ENCODE data around the gene CENPV.

DNA sequence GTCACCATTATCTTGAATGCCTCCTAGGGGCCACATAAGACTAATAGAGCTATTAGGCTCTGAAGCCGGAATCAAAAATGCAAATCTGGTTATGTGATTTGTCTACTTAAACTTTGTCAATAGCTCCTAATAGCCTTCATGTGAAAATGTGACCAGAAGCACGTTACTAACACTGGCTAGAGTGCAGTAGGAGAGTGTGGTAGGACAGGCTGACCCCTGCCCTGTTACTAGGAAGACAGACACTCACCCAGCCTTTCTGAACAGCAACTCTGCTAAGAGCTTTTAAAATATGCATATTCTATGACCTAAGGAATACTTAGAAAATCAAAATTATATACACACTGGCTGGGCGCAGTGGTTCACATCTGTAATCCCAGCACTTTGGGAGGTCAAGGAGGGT is 26.3 kb downstream of the CENPV start:
- TF ChIP-seq, protein P1, sequence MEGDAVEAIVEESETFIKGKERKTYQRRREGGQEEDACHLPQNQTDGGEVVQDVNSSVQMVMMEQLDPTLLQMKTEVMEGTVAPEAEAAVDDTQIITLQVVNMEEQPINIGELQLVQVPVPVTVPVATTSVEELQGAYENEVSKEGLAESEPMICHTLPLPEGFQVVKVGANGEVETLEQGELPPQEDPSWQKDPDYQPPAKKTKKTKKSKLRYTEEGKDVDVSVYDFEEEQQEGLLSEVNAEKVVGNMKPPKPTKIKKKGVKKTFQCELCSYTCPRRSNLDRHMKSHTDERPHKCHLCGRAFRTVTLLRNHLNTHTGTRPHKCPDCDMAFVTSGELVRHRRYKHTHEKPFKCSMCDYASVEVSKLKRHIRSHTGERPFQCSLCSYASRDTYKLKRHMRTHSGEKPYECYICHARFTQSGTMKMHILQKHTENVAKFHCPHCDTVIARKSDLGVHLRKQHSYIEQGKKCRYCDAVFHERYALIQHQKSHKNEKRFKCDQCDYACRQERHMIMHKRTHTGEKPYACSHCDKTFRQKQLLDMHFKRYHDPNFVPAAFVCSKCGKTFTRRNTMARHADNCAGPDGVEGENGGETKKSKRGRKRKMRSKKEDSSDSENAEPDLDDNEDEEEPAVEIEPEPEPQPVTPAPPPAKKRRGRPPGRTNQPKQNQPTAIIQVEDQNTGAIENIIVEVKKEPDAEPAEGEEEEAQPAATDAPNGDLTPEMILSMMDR (IDR thresholded peaks at IDR 0.05; ENCODE audit: low read length), result no peak
- no peak for TF ChIP-seq EZH2 (optimal IDR thresholded peaks at IDR 0.05; ENCODE audit: low read depth, low read length)
- TF ChIP-seq EZH2phosphoT487 (IDR thresholded peaks at IDR 0.05; ENCODE audit: low read length), result no peak
